Measurements from ENCODE around the gene FAM110A. TPM values are rescaled to one million over a fixed set of nuclear protein-coding genes. Genes with fewer than 3 reads are reported as not detected.

The FAM110A gene
- total RNA-seq, 1 experiment from 2014 or later = 11.7 TPM

- intact Hi-C loops (cut with micrococcal nuclease; ENCODE audit: unreplicated experiment) = no loop called here
- H3K9me3 ChIP-seq (ENCODE audit: low read depth, low read length, poor library complexity, severe bottlenecking) = no peaks in the 10 kb centered on the region
- no peaks in the 10 kb centered on the region for H3K36me3 ChIP-seq (ENCODE audit: insufficient read depth, low read length, poor library complexity, severe bottlenecking)
- ChIA-PET CTCF (no interaction called here), POLR2A (ENCODE audit: low non-redundant PET) (no interaction called here)
- no peak overlapping the region for H3K27ac ChIP-seq (ENCODE audit: low read depth, low read length, poor library complexity, severe bottlenecking)
- H3K27me3 ChIP-seq (replicated peaks; ENCODE audit: insufficient read depth, low read depth, low read length, poor library complexity) = no peaks in the 10 kb centered on the region
- no TSS peak for BruUV-seq (replicated peaks)
- no peak for DNase-seq (ENCODE audit: low spot score)
- no peak for TF ChIP-seq EZH2 (IDR thresholded peaks at IDR 0.05; ENCODE audit: borderline replicate concordance, low read depth, low read length, poor library complexity, severe bottlenecking)
- TF ChIP-seq CTCF (conservative IDR thresholded peaks at IDR 0.05; ENCODE audit: low read depth, low read length) = no peak
- H3K4me1 ChIP-seq (ENCODE audit: insufficient read depth, low read length, poor library complexity, severe bottlenecking) = no peaks in the 10 kb centered on the region
- no peak overlapping the region for H3K4me3 ChIP-seq (ENCODE audit: low read depth, low read length, poor library complexity, severe bottlenecking)
Observed at GRCh38 chr20:865440-865839, 31.9 kb downstream of the FAM110A start.

- Histone ChIP-seq H3K27me3 (replicated peaks; ENCODE audit: insufficient read depth, low read depth, low read length, poor library complexity) (no peaks in the 10 kb centered on the region), H3K9me3 (ENCODE audit: low read depth, low read length, poor library complexity, severe bottlenecking) (no peaks in the 10 kb centered on the region), H3K36me3 (ENCODE audit: insufficient read depth, low read length, poor library complexity, severe bottlenecking) (no peaks in the 10 kb centered on the region), H3K27ac (ENCODE audit: low read depth, low read length, poor library complexity, severe bottlenecking) (no peak overlapping the region), H3K4me3 (ENCODE audit: low read depth, low read length, poor library complexity, severe bottlenecking) (no peak overlapping the region), H3K4me1 (ENCODE audit: insufficient read depth, low read length, poor library complexity, severe bottlenecking) (no peaks in the 10 kb centered on the region)
- no peak for TF ChIP-seq EZH2 (IDR thresholded peaks at IDR 0.05; ENCODE audit: borderline replicate concordance, low read depth, low read length, poor library complexity, severe bottlenecking)
- TF ChIP-seq CTCF (conservative IDR thresholded peaks at IDR 0.05; ENCODE audit: low read depth, low read length) = no peak
- intact Hi-C loops (cut with micrococcal nuclease; ENCODE audit: unreplicated experiment) = no loop called here
- POLR2A ChIA-PET (ENCODE audit: low non-redundant PET) = no interaction called here
- CTCF ChIA-PET = no interaction called here
- BruUV-seq (replicated peaks) = no TSS peak
- no peak for DNase-seq (ENCODE audit: low spot score)
Observed at GRCh38 chr20:868279-868678, 34.8 kb downstream of the FAM110A start.

- Histone ChIP-seq H3K27ac (ENCODE audit: low read depth, low read length, poor library complexity, severe bottlenecking) (no peak overlapping the region), H3K4me1 (ENCODE audit: insufficient read depth, low read length, poor library complexity, severe bottlenecking) (no peaks in the 10 kb centered on the region), H3K36me3 (ENCODE audit: insufficient read depth, low read length, poor library complexity, severe bottlenecking) (no peaks in the 10 kb centered on the region), H3K27me3 (replicated peaks; ENCODE audit: insufficient read depth, low read depth, low read length, poor library complexity) (no peaks in the 10 kb centered on the region), H3K9me3 (ENCODE audit: low read depth, low read length, poor library complexity, severe bottlenecking) (no peaks in the 10 kb centered on the region), H3K4me3 (ENCODE audit: low read depth, low read length, poor library complexity, severe bottlenecking) (no peak overlapping the region)
- DNase-seq (ENCODE audit: low spot score) = no peak
- POLR2A ChIA-PET (ENCODE audit: low non-redundant PET) = no interaction called here
- intact Hi-C loops (cut with micrococcal nuclease; ENCODE audit: unreplicated experiment) = no loop called here
- CTCF ChIA-PET = no interaction called here
- TF ChIP-seq CTCF (conservative IDR thresholded peaks at IDR 0.05; ENCODE audit: low read depth, low read length) = no peak
- TF ChIP-seq EZH2 (IDR thresholded peaks at IDR 0.05; ENCODE audit: borderline replicate concordance, low read depth, low read length, poor library complexity, severe bottlenecking) = no peak
- BruUV-seq (replicated peaks) = no TSS peak
Observed at GRCh38 chr20:869606-870005, 36.1 kb downstream of the FAM110A start.

Measured in A673 (cell line).